Upper lobe of left lung (tissue), 6 donors: ENCODE measurements around the gene MACROD1. TPM values are rescaled to one million over a fixed set of nuclear protein-coding genes. Genes with fewer than 3 reads are reported as not detected.
A peak's percentile ranks its signal among the peaks of the same experiment; 100 is the strongest.

ENCODE experiments used
- ATAC-seq, 2 donors: fragments of 200-7000 bp; cut with Tn5 transposase; one replicate each; pipeline ENCODE4 v1.9.1; 2022; ENCODE audit warnings: mild to moderate bottlenecking in 2 of 2, moderate library complexity in 2 of 2; ENCODE audit not compliant: low FRiP score in 2 of 2
- DNase-seq, 2 donors: peaks; one replicate each; pipeline ENCODE4 v3.0.0-alpha.2; 2019 to 2020
- H3K27ac ChIP-seq, 4 donors: fragments of 200-600 bp; sonication (generic); one replicate each; pipeline ENCODE4 v1.5.1; 2016 to 2019
- H3K27me3 ChIP-seq, 4 donors: fragments of 200-600 bp; sonication (generic); one replicate each; pipeline ENCODE4 v1.5.1; 2017 to 2019
- H3K36me3 ChIP-seq, 4 donors: fragments of 200-600 bp; sonication (generic); one replicate each; pipeline ENCODE4 v1.5.1; 2016 to 2019
- H3K4me1 ChIP-seq, 4 donors: fragments of 200-600 bp; sonication (generic); one replicate each; pipeline ENCODE4 v1.5.1; 2018 to 2019
- H3K4me3 ChIP-seq, 4 donors: fragments of 200-600 bp; sonication (generic); one replicate each; pipeline ENCODE4 v1.5.1; 2017 to 2019; ENCODE audit warnings: mild to moderate bottlenecking in 2 of 4, moderate library complexity in 1 of 4
- H3K9me3 ChIP-seq, 4 donors: fragments of 200-600 bp; sonication (generic); one replicate each; pipeline ENCODE4 v1.5.1; 2018 to 2019
- CTCF ChIP-seq, 6 experiments: fragments of 450-650 bp in 4 of 6; fragments of 200-600 bp in 2 of 6; sonication (generic) in 2 of 6; IDR thresholded peaks; one replicate each; pipeline ENCODE4 v1.5.1; 2016 to 2019; ENCODE audit warnings: antibody characterized with exemption in 6 of 6
- EP300 ChIP-seq, 4 donors: sonication (generic); formaldehyde crosslinking; IDR thresholded peaks; one replicate each; pipeline ENCODE4 v1.5.1; 2017; ENCODE audit warnings: antibody characterized with exemption in 4 of 4, control low read depth in 2 of 4
- POLR2A ChIP-seq, 4 donors: fragments of 450-650 bp; IDR thresholded peaks; one replicate each; pipeline ENCODE4 v1.5.1; 2016 to 2017; ENCODE audit warnings: antibody characterized with exemption in 4 of 4, mild to moderate bottlenecking in 2 of 4
- POLR2AphosphoS5 ChIP-seq, 2 donors: sonication (generic); formaldehyde crosslinking; IDR thresholded peaks; one replicate each; pipeline ENCODE4 v1.5.1; 2017; ENCODE audit warnings: antibody characterized with exemption in 2 of 2
- WGBS, 2 donors: methylation state at CpG; one replicate each; pipeline ENCODE4 v1.1.5; 2017 to 2018; 5-methylcytosine and 5-hydroxymethylcytosine counted together
- total RNA-seq, 6 donors: library from RNA; depleted of rRNA in 4 of 6; stranded (reverse); fragments of >200 nt in 4 of 6; gene quantifications; one replicate each; pipeline versions ENCODE4 v1.1.0 to v1.2.1, GENCODE V29; 2016 to 2021
- donor health status: DM: no; HTN: no; CAD: no; lungs with moderate emphysema.
- donor health status: DM: no; HTN: yes; CAD: no; lungs with severe emphysema.

The MACROD1 gene
- total RNA-seq, 6 donors from 2014 or later = 16.7 to 59.7 (median 33.5) TPM

- ATAC-seq (no peak), DNase-seq (peak in 1 of 2 donors; percentile 75)
- WGBS, 2 donors = 82 to 85% methylated on average over 11 to 13 of the region's 13 CpGs
- H3K27me3 ChIP-seq = no peaks in the 10 kb centered on the region
- H3K4me1 ChIP-seq = no peaks in the 10 kb centered on the region
- H3K36me3 ChIP-seq = no peaks in the 10 kb centered on the region
- H3K4me3 ChIP-seq = no peak overlapping the region
- no peak overlapping the region for H3K27ac ChIP-seq
- no peaks in the 10 kb centered on the region for H3K9me3 ChIP-seq
- TF ChIP-seq EP300 (IDR thresholded peaks at IDR 0.05) = no peak
- no peak for TF ChIP-seq POLR2AphosphoS5 (IDR thresholded peaks at IDR 0.05)
- TF ChIP-seq POLR2A (IDR thresholded peaks at IDR 0.05) = no peak
- TF ChIP-seq CTCF (IDR thresholded peaks at IDR 0.05) = no peak
Measured at GRCh38 chr11:64073542-64073941, 92.4 kb downstream of the MACROD1 start.

GRCh38 chr11:64072871-64073270 is 93.0 kb downstream of the MACROD1 start:
- Histone ChIP-seq H3K4me3 (no peak overlapping the region), H3K9me3 (no peaks in the 10 kb centered on the region), H3K27me3 (no peaks in the 10 kb centered on the region), H3K27ac (no peak overlapping the region), H3K4me1 (no peaks in the 10 kb centered on the region), H3K36me3 (no peaks in the 10 kb centered on the region)
- TF ChIP-seq EP300 (IDR thresholded peaks at IDR 0.05) (no peak), CTCF (IDR thresholded peaks at IDR 0.05) (no peak), POLR2AphosphoS5 (IDR thresholded peaks at IDR 0.05) (no peak), POLR2A (IDR thresholded peaks at IDR 0.05) (no peak)
- ATAC-seq (no peak), DNase-seq (peak in 1 of 2 donors; percentile 59)
- WGBS, 2 donors = 75 to 96% methylated on average over 2 to 9 of the region's 9 CpGs

DNA sequence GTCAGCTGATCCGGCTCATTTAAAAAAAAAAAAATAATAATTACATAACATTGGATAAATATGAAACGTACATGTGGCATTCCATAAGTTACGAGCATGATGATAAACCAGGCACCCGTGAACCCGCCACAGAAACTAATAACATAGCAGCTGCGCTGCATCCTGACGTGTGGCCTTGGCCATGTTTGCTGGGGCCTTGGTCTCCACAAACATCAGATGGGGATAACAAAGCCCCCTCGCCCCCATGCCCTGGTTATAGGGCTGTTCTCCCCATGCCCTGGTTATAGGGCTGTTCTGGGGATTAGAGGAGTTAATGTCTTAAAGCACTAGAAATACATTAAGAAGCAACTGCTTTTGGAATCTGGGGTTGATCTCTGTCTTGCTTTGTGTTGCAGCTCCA is 93.5 kb downstream of the MACROD1 start:
- DNase-seq (no peak), ATAC-seq (no peak)
- Histone ChIP-seq H3K4me1 (no peaks in the 10 kb centered on the region), H3K36me3 (no peaks in the 10 kb centered on the region), H3K27me3 (no peaks in the 10 kb centered on the region), H3K27ac (no peak overlapping the region), H3K4me3 (no peak overlapping the region), H3K9me3 (no peaks in the 10 kb centered on the region)
- 82 to 93% methylated on average over 8 of the region's 8 CpGs for WGBS, 2 donors
- no peak for TF ChIP-seq CTCF (IDR thresholded peaks at IDR 0.05)
- no peak for TF ChIP-seq EP300 (IDR thresholded peaks at IDR 0.05)
- TF ChIP-seq POLR2AphosphoS5 (IDR thresholded peaks at IDR 0.05) = no peak
- no peak for TF ChIP-seq POLR2A (IDR thresholded peaks at IDR 0.05)

- DNase-seq (peak in 1 of 2 donors; percentile 68), ATAC-seq (no peak)
- no peak overlapping the region for H3K27ac ChIP-seq
- H3K27me3 ChIP-seq = no peaks in the 10 kb centered on the region
- H3K36me3 ChIP-seq = no peaks in the 10 kb centered on the region
- TF ChIP-seq POLR2AphosphoS5 (IDR thresholded peaks at IDR 0.05) = no peak
- TF ChIP-seq CTCF (IDR thresholded peaks at IDR 0.05) = no peak
- no peak for TF ChIP-seq EP300 (IDR thresholded peaks at IDR 0.05)
- TF ChIP-seq POLR2A (IDR thresholded peaks at IDR 0.05) = no peak
- 83 to 90% methylated on average over 16 to 20 of the region's 20 CpGs for WGBS, 2 donors
- H3K9me3 ChIP-seq = no peaks in the 10 kb centered on the region
- no peaks in the 10 kb centered on the region for H3K4me1 ChIP-seq
- no peak overlapping the region for H3K4me3 ChIP-seq
Measured at GRCh38 chr11:64071849-64072248, 94.1 kb downstream of the MACROD1 start.

DNA sequence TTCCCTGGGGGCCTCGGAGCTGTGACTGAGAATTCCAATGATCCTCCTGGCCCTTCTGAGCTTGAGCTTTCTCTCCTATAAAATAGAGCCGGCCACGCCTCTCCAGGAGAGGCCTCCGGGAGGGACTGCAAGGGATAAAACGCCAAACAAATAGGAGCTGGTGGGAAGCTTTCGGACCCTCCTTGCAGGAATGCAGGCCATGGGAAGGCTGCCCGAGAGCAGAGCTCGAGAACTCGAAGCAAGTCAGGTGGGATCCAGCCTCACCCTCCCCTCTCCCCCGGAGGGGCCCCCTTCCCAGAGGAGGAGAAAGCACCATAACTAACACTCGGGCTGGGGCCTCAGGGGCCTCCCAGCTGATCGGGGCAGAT is 95.6 kb downstream of the MACROD1 start:
- WGBS, 2 donors = 70 to 79% methylated on average over 11 to 12 of the region's 12 CpGs
- TF ChIP-seq POLR2A (IDR thresholded peaks at IDR 0.05) (no peak), EP300 (IDR thresholded peaks at IDR 0.05) (no peak), POLR2AphosphoS5 (IDR thresholded peaks at IDR 0.05) (no peak), CTCF (IDR thresholded peaks at IDR 0.05) (no peak)
- H3K27me3 ChIP-seq = no peaks in the 10 kb centered on the region
- ATAC-seq (no peak), DNase-seq (no peak)
- H3K4me3 ChIP-seq = no peak overlapping the region
- no peaks in the 10 kb centered on the region for H3K4me1 ChIP-seq
- H3K9me3 ChIP-seq = no peaks in the 10 kb centered on the region
- no peaks in the 10 kb centered on the region for H3K36me3 ChIP-seq
- no peak overlapping the region for H3K27ac ChIP-seq
